HG03097 (cell line): ENCODE measurements around the gene DSCAML1.

Experiments
- ATAC-seq: cut with Tn5 transposase; IDR thresholded peaks from one replicate; pipeline ENCODE4 v1.9.1; 2021; ENCODE audit not compliant: unreplicated experiment, low FRiP score

Gene DSCAML1

DNA sequence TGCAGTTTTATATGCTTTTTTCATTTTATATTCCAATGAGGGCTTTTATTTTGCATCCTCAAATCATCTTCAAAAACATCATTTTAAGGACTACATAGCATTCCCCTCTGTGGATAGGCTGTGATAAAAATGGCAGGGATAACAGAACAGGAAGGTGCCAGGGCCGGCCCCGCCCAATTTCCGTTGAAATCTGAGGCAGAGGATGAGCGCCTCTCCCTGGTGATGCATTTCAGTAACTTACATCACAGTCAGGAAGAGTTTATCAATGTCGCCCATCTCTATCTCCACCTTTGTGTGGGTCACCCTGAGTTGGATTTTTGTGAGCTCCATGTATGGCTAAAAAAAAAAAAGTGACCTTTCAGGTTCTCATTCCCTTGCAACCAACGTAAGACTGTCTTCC is 201.6 kb downstream of the DSCAML1 start:
- ATAC-seq, result no peak

DNA sequence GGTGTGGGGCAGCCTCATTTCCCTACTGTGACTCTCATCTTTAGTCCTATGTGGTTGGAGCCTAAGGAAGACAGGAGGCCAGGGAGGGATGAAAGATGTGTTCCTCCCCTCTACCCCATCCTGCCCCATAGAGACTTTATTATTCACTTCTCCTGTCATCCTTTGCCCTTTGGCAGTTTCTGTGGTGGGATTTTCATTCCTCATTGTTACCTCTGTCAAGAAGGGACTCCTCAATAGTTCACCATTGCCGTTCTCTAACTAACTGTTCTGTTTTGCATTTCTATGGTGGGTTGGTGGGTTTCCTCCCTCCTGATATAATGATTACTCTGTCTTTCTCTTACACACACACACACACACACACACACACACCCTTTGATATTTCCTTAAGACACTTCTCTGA is 202.3 kb downstream of the DSCAML1 start:
- ATAC-seq, result no peak

DNA sequence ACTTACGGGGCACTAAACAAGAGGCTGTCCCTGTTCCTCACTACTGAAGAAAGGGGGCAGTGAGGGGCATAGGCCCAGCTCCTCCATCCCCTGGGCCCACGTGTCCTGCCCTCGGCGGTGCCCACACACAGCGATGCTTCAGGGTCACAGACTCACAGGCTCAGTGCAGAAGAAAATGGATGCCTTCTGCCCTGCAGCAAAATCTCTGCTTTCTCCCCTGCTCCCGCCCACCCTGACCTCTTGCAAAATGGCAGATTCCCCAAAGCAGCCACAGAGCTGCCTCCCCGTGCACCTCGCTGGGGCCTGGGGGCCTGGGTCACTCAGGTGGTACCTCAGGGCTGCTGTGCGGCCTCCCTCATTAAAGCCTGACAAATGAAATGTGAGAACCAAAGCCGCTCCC is 204.0 kb downstream of the DSCAML1 start:
- no peak for ATAC-seq

DNA sequence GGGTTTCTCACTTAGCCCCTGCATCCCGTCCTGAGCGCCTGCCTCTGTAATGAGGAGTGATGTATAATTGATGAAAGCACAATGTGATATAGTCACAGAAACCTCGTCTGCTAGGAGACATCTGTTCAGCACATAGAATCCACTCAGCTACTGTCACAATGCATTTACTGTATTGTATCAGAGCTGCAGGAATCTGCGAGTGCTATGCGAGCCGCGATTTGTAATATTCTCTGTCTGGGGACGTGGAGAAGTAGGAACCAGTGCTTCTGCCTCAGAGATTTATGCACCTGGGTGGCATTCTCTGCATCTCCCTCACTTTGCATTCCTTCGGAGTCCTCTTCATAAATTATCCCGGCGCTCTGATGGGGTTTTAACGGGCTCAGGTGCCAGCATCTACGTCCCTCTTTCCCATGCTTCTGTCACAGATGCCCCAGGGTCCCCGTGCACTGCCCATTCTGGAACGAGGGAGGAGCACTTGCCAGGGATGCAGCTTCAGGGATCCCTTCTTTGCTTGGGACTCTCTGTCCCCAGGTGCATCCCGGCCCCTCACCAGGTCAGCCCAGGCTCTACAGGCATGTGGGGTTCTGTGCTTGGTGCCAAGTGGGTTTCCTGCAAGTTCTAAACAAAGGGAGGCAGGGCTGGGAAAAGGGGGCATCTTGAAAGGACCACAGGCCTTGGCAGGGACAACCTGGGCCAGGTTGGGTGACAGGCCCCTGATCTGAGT is 205.5 kb downstream of the DSCAML1 start:
- no peak for ATAC-seq

DNA sequence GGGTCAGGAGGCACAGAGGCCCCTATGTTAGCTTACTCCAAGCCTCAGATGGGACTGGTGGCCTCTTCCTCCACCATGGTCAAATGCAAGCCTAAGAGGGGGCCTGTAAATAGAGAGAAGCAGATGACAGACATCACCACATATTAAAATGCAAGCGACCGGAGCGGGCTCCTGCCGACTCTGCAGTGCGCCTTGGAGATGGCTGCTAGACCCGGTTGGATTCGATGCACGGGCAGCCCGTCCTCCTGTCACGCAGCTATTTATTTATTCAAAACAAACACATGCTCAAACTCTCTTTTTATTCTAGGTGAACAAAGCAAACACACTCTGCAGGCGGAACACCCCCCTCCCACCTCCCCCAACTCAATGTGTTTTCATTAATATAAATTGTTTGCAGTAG is 208.0 kb downstream of the DSCAML1 start:
- ATAC-seq, result no peak

DNA sequence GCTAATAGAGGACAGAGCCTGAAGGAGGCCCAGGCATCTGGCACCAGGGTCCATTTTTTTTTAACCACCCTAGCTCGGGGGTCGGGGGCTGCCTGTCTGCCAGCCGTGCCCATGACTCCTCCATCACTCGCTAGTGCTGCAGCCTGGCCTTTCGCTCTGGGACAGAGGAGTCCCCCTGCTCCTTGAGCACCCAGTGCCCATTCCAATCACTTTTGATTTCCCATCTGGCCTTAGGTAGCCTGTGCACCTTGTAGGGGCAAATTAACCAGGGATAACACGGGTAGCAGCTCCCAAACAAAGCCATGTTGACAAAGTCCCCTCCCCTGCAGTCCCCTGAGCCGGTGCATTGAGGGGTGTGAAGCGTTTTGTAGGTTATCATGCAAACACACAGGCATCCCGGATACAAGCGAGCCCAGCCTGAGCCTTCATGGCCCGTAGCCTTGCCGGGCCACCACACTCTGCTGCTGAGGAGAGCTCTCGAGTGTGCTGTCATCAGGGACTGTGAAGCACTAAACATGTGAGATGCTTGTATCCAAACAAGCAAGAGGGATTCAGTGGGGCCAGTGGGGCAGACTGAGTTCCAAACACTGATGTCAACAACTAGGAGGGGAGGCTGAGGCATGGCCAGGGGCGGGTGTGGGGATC is 208.7 kb downstream of the DSCAML1 start:
- ATAC-seq, result no peak

DNA sequence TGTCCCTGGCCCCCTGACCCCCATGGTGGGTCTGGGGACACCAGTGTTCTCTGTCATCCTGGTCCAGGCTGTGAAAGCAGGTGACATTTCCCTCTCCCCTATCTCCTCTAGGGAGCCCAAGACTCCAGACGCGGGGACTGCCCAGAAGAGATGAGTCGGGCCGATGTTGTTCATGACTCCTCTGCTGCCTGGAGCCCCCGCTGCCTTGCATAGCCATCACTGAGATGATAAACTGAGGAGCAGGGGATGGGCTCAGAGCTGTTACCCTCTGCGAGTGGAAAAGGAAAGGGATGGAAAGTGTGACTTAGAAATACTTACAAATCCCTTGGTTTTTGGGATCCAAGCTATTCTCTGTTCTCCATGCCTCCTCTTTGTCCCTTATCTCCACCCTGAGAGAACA is 209.6 kb downstream of the DSCAML1 start:
- no peak for ATAC-seq

DNA sequence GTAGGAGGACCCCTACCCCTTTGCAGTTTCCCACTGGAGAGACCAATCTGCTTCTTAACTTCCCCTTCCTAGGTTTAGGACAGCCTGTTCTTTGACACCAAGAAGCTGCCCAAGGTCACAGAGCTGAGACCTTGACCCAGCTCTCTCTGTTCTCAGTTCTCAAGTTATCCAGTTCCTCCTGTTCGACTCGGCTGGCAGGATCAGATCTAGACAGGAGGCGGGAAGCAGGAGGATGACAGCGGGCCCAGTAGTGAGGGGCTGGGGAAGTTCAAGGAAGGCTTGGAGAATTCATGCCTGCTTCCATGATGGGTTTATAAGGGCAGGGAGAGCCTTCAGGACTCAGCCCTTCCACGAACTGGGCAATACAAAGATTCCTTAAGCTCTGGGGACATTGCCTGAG is 210.6 kb downstream of the DSCAML1 start:
- ATAC-seq, result no peak

DNA sequence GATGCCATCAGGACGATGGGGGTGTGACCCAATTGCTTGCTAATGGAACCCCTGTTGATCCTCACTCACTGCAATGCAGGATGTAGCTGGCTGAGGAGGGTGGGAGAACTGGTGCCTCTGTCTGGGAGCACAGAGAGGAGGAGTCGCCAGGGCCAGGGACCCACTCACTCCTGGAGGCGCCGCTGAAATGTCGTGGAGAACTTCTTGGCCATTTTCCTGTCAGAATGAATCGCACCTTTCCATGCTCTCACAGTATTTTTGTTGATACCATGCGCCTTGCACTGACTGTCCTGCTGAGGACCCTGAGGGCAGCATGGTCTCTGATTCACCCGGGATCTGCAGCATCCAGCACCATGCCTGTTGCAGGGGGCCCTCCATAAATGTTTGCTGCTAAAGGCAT is 211.4 kb downstream of the DSCAML1 start:
- ATAC-seq, result no peak

DNA sequence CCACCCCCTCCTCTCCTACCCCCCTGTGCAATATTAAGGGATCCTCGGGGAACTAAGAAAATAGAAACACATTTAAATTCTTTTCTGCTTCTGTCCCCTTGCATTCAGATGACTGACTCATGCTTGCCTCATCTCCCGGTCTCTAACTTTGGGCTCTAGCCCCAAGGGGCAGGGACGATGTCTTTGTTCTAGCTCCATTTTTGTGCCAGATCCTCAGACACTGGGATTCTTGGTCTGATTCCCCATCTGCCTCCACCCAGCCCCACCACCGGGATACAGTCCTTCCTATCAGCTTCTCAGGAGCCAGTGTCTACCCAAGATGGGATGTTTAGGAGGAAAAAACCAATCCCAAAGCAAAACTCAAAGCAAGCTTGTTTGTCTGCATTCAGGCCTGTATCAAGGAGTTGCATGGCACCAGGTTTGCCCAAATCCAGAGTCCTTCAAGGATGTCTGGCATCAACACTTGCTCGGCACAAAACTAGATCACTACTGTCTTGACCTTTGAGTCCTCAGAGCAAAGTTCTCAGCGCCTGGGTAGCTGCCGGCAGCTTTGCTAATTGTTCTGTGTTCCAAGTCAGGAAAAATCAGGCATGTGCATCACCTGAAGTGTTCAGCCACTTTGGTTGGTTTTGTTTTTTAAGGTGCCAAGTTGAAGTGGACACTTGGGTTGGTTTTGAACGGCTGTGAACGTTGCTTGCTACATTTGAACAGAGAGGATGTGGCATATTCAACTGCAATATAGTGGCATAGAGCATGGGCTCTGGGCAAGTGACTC is 212.8 kb downstream of the DSCAML1 start:
- no peak for ATAC-seq

DNA sequence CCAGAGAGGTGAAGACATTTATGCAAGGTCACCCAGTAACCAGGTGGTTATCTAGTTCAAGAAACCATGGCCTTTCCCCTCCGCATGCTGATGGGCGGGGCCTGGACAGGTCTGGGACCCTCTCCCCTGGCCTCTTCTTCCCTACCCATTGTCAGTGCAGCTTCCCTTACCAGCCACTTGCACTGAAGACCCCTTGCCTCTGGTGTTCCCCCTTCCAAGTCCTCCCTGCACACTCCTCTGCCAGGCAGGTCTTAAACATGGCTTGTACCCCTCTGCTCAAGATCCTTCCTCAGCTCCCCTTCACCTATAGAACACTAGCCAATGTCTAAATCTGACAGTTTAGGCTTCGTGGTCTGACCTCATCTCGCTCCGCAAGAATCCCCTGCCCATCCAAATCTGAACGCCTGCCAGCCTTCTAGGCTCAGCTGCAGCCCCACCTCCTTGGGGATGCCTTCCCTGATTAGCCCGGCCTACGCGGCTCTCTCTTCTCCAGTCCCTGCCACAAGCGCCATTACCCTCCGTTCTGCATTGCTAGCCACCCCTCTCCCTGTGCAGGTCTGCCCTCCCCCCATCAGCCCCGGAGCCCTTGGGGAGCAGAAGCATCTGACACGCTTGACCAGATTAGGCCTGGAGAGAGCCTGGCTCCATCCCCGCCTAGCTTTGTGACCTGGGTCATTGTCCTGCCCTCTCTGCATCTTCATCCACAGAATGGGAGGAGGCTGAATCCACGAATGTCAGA is 213.8 kb downstream of the DSCAML1 start:
- no peak for ATAC-seq

DNA sequence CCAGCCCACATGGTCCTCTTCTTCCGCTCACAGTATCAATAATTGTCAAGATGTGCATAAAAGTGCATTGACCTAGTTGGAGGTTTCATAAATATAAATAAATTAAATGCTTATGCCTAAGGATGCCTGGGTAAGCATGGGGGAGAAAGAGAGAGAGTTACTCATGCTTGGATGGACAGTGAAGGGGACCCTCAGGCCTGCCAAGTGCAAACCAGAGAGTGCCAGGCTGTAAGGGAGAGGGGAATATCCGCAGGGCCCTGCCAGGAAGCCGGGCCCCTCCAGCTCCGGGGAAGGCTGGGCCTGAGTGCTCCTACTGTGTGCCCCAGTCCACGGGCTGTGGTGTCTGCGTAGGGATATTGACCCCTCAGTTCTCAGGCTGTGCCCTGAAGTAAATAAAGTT is 214.6 kb downstream of the DSCAML1 start:
- ATAC-seq, result no peak

DNA sequence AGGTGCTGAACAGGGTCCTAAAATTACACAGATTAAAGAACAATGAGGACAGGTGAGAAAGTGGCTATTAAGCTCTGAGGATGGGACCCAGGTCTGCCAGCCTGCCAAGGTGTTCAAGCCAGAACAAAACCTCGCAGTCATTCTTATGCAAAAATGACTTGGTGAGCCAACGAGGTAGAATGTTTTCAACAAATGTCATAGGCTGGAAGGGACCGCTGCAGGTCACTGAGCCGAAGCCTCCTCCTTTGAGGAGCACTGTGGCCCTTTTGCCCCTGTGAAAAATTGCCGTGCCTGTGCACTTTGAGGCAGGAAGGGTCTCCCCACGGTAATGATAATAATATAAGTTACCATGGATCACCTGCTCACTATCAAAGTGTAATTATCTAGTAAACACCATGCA is 216.2 kb downstream of the DSCAML1 start:
- ATAC-seq, result no peak

DNA sequence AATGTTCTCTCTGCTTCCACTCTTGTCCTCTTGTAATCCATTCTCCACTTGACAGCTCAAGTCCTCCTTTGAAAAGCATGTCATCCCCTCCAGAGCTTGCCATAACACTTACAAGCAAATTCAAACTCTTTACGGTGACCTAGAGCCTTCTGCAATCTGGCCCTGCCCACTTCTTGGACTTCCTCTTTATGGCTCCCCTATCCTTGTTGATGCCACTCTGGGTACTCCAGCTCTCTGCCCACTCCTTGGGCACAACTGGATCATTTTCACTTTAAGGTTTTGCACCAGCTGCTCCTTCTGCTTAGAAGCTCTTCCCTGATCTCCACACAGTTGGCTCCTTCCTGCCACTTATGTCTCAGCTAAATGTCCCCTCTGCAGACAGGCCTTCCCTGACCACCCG is 217.9 kb downstream of the DSCAML1 start:
- ATAC-seq, result no peak

DNA sequence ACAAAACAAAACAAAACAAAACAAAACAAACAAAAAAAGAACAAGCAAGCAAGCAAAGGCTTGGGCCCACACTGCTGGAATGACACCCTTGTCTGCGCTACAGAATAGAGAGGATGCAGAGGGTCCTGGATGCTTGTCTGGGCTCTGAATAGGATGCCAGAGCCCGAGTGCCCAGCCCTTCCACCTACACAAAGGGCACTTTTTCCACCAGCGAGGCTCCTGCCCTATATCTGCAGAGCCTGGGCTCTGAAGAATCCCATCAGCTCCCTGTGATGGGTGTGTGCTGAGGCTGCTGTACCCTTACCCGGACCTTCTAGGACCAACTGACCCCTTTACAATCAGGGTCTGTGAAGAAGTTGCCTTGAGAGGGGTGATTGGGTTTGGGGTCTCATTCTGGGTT is 221.2 kb downstream of the DSCAML1 start:
- no peak for ATAC-seq

DNA sequence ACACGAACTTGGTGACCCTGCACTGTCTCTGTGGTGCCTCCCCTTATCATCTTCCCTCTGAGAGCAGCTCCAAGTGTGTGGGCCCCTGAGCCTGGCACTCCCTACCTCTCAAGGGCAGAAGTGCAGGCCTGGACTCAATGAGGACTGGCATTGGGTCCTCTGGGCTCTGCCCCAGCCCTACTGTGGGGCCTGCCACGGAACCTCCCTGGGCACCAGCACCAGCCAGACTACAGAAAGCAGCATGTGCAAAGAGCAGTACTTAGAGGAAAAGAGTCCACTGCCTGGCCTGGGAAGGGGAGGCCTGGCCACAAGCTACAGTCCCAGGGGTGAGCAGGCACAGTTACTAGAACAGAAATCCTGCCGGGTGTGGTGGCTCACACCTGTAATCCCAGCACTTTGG is 222.5 kb downstream of the DSCAML1 start:
- ATAC-seq, result no peak

DNA sequence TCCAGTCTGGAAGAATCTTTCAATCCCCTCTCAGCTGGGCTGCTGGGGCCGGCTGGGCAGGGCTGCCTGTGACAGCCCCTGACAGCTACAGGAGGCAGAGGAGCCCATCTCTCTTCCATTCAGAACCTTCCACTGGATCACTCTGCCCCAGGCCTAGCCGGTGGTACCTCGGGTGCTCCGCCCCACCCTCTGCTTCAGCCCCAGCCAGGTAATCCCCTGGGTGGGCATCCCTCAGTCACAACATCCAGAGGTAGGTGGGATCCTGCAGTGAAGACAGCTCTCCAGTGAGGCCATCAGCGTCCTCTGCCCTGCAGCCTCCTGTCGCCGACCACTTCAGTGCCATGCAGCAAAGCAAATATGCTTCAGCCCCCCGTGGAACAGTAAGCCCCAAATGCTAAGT is 223.7 kb downstream of the DSCAML1 start:
- ATAC-seq, result no peak

DNA sequence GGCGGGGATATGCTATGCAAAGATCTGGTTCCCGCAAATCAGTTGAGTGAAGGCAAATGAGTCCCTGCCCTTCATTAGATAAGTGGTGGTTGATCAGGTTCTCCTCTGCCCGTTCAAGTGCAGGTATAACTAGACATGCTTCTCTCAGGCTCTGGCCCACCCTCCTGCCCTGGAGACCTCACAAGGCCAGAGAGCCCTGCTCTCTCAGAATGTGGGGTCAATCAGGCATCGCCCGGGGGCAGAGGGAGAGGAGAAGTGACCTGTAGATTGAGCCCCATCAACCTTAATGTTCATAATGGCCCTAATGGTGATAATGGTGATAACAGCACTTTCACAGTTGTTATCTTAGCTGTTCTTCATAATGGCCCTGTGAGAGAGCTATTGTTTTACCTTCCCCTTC is 224.3 kb downstream of the DSCAML1 start:
- ATAC-seq, result no peak

DNA sequence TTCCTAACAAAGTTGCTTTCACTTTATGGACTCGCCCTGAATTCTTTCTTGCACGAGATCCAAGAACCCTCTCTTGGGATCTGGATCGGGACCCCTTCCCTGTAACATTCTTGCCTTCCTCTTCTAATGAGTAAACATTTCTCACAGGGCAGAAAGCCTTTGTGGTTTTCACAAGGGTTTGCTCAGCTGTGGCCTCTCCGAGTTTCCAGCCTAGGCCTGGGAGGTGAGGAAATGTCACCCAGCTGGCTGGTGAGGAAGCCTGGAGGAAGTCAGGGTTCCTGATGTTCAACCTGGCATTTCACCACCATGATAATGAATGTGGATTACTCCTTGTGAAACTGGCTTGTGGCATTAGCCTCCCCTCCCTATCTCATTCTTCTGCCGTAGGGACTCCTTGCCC is 224.9 kb downstream of the DSCAML1 start:
- ATAC-seq, result no peak

DNA sequence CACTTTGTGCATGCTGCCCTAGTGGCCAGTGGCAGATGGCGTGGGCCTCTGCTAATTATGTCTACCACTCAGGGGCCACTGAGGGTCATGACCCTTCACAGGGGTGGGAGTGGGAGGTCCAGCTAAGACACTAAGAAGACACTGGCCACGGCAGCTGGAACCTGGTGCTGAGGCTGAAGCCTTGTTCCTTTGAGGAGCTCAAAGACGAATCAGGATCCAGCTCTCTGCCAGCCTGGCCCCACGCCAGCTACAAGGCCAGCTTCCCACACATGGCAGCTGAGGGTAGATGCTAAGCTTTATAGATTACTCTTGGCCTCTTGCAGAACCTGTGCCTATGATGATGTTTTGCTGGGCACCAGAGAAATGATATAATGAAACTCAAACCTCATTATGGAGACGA is 226.3 kb downstream of the DSCAML1 start:
- no peak for ATAC-seq

DNA sequence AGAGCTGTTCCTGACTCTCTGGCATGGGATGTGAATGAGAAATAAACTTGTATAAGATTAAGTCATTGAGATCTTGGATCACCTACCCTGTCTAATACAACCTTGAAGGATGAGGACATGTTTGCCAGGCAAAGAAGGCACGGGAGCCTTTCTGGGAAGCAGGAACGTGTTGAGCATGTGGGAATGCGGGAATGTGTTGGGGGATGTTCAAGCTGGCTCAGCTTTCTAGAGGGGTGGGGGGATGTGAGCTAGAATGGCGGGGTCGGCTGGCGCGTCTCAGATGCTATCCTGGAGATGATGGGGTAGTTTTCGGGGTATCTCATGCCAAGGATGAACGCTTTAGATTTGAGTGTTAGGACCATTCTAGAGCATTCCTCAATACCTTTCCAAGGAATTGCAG is 227.1 kb downstream of the DSCAML1 start:
- no peak for ATAC-seq
